Neural cell (in vitro differentiated cells): ENCODE data around the gene IFITM2.

Source experiments
- EP300 ChIP-seq: fragments of 450-650 bp; conservative IDR thresholded peaks from 2 replicates; pipeline ENCODE4 v1.6.1; 2014; ENCODE audit warnings: antibody characterized with exemption, mild to moderate bottlenecking, moderate library complexity; ENCODE audit not compliant: poor library complexity, severe bottlenecking
- EZH2 ChIP-seq: fragments of 200-600, 300-800 bp; shearing (Covaris generic), sonication (generic); IDR thresholded peaks from 2 replicates; pipeline ENCODE4 v1.6.1; 2014; ENCODE audit warnings: antibody characterized with exemption, low read length, borderline replicate concordance, mild to moderate bottlenecking; ENCODE audit not compliant: insufficient read depth, poor library complexity, severe bottlenecking
- MXI1 ChIP-seq: fragments of 450-650 bp; conservative IDR thresholded peaks from 2 replicates; pipeline ENCODE4 v1.6.1; 2014; ENCODE audit warnings: antibody characterized with exemption, mild to moderate bottlenecking; ENCODE audit not compliant: poor library complexity, severe bottlenecking
- POLR2AphosphoS5 ChIP-seq: IDR thresholded peaks from 2 replicates; pipeline ENCODE4 v1.6.1; 2012
- REST ChIP-seq: IDR thresholded peaks from 2 replicates; pipeline ENCODE4 v1.6.1; 2012; ENCODE audit warnings: borderline replicate concordance
- SMC3 ChIP-seq: fragments of 450-650 bp; conservative IDR thresholded peaks from 2 replicates; pipeline ENCODE4 v1.6.1; 2014; ENCODE audit warnings: antibody characterized with exemption, mild to moderate bottlenecking, moderate library complexity; ENCODE audit not compliant: poor library complexity
- TAF1 ChIP-seq: IDR thresholded peaks from 2 replicates; pipeline ENCODE4 v1.6.1; 2012; ENCODE audit warnings: low read depth
- TF ChIP-seq, protein P1 (sequence below): fragments of 450-650 bp; IDR thresholded peaks from 2 replicates; pipeline ENCODE4 v1.5.1; 2014; ENCODE audit warnings: antibody characterized with exemption, mild to moderate bottlenecking, moderate library complexity; ENCODE audit not compliant: poor library complexity, severe bottlenecking

GRCh38 chr11:337711-338110 lies 30.1 kb downstream of the IFITM2 start:
- TF ChIP-seq, protein P1, sequence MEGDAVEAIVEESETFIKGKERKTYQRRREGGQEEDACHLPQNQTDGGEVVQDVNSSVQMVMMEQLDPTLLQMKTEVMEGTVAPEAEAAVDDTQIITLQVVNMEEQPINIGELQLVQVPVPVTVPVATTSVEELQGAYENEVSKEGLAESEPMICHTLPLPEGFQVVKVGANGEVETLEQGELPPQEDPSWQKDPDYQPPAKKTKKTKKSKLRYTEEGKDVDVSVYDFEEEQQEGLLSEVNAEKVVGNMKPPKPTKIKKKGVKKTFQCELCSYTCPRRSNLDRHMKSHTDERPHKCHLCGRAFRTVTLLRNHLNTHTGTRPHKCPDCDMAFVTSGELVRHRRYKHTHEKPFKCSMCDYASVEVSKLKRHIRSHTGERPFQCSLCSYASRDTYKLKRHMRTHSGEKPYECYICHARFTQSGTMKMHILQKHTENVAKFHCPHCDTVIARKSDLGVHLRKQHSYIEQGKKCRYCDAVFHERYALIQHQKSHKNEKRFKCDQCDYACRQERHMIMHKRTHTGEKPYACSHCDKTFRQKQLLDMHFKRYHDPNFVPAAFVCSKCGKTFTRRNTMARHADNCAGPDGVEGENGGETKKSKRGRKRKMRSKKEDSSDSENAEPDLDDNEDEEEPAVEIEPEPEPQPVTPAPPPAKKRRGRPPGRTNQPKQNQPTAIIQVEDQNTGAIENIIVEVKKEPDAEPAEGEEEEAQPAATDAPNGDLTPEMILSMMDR = no peak
- TF ChIP-seq REST (no peak), EZH2 (no peak), POLR2AphosphoS5 (no peak), SMC3 (no peak), TAF1 (no peak), EP300 (no peak), MXI1 (no peak)
